ENCODE results near the gene FAM20B. TPM values are rescaled to one million over a fixed set of nuclear protein-coding genes. Genes with fewer than 3 reads are reported as not detected.

The FAM20B gene
- total and polyA plus RNA-seq, 4 donors, result 3.1 to 39.8 (median 13.6) TPM

DNA sequence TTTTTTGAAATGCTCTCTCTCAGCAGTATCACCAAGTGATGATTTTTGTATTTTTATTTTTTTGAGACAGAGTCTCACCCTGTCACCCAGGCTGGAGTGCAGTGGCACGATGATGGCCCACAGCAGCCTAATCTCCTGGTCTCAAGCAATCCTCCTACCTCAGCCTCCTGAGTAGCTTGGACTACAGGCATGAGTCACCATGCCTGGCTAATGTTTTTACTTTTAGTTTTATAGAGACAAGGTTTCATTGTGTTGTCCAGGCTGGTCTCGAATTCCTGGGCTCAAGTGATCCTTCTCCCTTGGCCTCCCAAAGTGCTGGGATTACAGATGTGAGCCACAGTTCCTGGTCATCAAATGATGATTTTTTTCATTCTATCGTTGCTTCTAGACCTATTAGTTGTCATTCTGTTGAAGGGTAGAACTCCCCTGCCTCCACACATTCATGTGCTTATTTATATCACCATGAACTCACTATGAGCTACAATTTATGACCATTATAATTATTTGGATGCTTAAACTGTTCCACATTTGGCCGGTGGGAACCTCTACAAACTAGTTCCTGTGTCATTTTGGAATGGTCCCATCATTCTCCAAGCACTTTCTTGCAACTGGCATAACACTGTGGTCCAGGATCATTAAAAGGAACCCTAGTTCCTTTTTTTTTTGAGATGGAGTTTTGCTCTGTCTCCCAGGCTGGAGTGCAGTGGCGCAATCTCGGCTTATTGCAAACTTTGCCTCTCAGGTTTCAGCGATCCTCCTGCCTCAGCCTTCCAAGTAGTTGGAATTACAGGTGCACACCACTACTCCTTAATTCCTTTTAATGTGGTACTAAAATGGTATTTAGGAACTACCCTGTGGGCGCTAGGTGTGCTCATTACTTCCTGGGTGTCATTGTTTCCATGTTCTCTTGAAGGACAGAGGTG lies 35.9 kb downstream of the FAM20B start:
- H3K4me3 ChIP-seq (ENCODE audit: low read depth in 1 of 3, low read length in 3 of 3), result no peak overlapping the region
- no peak for DNase-seq (ENCODE audit: low spot score)
- H3K27ac ChIP-seq (ENCODE audit: low read depth in 1 of 2, low read length in 2 of 2), result no peak overlapping the region
- H3K4me1 ChIP-seq (ENCODE audit: control insufficient read depth in 4 of 4, insufficient read depth in 4 of 4, low read length in 3 of 4), result no peaks in the 10 kb centered on the region
- WGBS, result 94% methylated on average over 8 of the region's 8 CpGs
- no peaks in the 10 kb centered on the region for H3K27me3 ChIP-seq (ENCODE audit: control insufficient read depth in 4 of 4, insufficient read depth in 4 of 4, low read length in 3 of 4)
- H3K9me3 ChIP-seq (ENCODE audit: control insufficient read depth in 4 of 4, low read length in 3 of 4), result no peaks in the 10 kb centered on the region
- no peak overlapping the region for H3K9ac ChIP-seq (ENCODE audit: low read depth in 1 of 2, low read length in 2 of 2)
- H3K36me3 ChIP-seq (ENCODE audit: control insufficient read depth in 4 of 4, insufficient read depth in 3 of 4, low read depth in 1 of 4, low read length in 3 of 4), result peaks cover 0 to 20% (median 9%) of the 10 kb centered on the region in 4 donors
- no peak for TF ChIP-seq TAF1 (conservative IDR thresholded peaks at IDR 0.05)
- TF ChIP-seq JUND (IDR thresholded peaks at IDR 0.05), result no peak
- TF ChIP-seq, protein P1, sequence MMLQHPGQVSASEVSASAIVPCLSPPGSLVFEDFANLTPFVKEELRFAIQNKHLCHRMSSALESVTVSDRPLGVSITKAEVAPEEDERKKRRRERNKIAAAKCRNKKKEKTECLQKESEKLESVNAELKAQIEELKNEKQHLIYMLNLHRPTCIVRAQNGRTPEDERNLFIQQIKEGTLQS (IDR thresholded peaks at IDR 0.05), result no peak
- no peak for TF ChIP-seq SP1 (IDR thresholded peaks at IDR 0.05)
- no peak for TF ChIP-seq YY1 (IDR thresholded peaks at IDR 0.05)
- TF ChIP-seq, protein P2, sequence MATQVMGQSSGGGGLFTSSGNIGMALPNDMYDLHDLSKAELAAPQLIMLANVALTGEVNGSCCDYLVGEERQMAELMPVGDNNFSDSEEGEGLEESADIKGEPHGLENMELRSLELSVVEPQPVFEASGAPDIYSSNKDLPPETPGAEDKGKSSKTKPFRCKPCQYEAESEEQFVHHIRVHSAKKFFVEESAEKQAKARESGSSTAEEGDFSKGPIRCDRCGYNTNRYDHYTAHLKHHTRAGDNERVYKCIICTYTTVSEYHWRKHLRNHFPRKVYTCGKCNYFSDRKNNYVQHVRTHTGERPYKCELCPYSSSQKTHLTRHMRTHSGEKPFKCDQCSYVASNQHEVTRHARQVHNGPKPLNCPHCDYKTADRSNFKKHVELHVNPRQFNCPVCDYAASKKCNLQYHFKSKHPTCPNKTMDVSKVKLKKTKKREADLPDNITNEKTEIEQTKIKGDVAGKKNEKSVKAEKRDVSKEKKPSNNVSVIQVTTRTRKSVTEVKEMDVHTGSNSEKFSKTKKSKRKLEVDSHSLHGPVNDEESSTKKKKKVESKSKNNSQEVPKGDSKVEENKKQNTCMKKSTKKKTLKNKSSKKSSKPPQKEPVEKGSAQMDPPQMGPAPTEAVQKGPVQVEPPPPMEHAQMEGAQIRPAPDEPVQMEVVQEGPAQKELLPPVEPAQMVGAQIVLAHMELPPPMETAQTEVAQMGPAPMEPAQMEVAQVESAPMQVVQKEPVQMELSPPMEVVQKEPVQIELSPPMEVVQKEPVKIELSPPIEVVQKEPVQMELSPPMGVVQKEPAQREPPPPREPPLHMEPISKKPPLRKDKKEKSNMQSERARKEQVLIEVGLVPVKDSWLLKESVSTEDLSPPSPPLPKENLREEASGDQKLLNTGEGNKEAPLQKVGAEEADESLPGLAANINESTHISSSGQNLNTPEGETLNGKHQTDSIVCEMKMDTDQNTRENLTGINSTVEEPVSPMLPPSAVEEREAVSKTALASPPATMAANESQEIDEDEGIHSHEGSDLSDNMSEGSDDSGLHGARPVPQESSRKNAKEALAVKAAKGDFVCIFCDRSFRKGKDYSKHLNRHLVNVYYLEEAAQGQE (IDR thresholded peaks at IDR 0.05), result no peak
- TF ChIP-seq NR2F2 (IDR thresholded peaks at IDR 0.05), result no peak
- TF ChIP-seq RXRA (IDR thresholded peaks at IDR 0.05), result no peak
- TF ChIP-seq, protein P3, sequence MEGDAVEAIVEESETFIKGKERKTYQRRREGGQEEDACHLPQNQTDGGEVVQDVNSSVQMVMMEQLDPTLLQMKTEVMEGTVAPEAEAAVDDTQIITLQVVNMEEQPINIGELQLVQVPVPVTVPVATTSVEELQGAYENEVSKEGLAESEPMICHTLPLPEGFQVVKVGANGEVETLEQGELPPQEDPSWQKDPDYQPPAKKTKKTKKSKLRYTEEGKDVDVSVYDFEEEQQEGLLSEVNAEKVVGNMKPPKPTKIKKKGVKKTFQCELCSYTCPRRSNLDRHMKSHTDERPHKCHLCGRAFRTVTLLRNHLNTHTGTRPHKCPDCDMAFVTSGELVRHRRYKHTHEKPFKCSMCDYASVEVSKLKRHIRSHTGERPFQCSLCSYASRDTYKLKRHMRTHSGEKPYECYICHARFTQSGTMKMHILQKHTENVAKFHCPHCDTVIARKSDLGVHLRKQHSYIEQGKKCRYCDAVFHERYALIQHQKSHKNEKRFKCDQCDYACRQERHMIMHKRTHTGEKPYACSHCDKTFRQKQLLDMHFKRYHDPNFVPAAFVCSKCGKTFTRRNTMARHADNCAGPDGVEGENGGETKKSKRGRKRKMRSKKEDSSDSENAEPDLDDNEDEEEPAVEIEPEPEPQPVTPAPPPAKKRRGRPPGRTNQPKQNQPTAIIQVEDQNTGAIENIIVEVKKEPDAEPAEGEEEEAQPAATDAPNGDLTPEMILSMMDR (IDR thresholded peaks at IDR 0.05; ENCODE audit: low read depth, low read length, missing input control), result no peak

DNA sequence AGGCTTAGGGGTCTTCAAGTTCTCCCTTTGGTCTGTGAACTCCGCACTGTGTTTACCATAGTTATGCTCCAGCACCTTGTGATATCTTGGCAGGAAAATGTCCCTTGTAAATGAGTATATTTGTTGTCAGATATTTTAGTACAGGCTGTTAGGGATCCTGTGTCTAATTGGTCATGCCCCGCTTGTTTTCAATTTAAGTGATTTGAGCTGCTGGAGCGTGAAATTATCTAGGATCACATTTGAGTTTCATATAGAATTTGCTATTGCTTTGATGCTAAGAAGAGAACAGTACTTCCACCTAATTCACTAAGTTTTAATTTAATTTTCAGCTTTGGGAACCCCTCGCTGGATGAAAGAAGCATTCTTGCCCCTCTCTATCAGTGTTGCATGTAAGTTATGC lies 40.8 kb downstream of the FAM20B start:
- no peak for DNase-seq (ENCODE audit: low spot score)
- no peak for TF ChIP-seq FOXA1 (IDR thresholded peaks at IDR 0.05)
- TF ChIP-seq EGR1 (IDR thresholded peaks at IDR 0.05; ENCODE audit: low read depth in 2 of 2), result no peak
- no peak for TF ChIP-seq YY1 (IDR thresholded peaks at IDR 0.05)
- TF ChIP-seq FOXA2 (IDR thresholded peaks at IDR 0.05), result no peak
- no peak for TF ChIP-seq RXRA (IDR thresholded peaks at IDR 0.05)
- TF ChIP-seq HNF4A (conservative IDR thresholded peaks at IDR 0.05), result no peak
- no peak for TF ChIP-seq NR2F2 (IDR thresholded peaks at IDR 0.05)
- TF ChIP-seq, protein P4, sequence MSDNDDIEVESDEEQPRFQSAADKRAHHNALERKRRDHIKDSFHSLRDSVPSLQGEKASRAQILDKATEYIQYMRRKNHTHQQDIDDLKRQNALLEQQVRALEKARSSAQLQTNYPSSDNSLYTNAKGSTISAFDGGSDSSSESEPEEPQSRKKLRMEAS (IDR thresholded peaks at IDR 0.05), result no peak
- TF ChIP-seq, protein P2 (IDR thresholded peaks at IDR 0.05), result no peak
- no peak for TF ChIP-seq TAF1 (conservative IDR thresholded peaks at IDR 0.05)
- TF ChIP-seq, protein P5, sequence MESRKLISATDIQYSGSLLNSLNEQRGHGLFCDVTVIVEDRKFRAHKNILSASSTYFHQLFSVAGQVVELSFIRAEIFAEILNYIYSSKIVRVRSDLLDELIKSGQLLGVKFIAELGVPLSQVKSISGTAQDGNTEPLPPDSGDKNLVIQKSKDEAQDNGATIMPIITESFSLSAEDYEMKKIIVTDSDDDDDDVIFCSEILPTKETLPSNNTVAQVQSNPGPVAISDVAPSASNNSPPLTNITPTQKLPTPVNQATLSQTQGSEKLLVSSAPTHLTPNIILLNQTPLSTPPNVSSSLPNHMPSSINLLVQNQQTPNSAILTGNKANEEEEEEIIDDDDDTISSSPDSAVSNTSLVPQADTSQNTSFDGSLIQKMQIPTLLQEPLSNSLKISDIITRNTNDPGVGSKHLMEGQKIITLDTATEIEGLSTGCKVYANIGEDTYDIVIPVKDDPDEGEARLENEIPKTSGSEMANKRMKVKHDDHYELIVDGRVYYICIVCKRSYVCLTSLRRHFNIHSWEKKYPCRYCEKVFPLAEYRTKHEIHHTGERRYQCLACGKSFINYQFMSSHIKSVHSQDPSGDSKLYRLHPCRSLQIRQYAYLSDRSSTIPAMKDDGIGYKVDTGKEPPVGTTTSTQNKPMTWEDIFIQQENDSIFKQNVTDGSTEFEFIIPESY (IDR thresholded peaks at IDR 0.05), result no peak
- no peak for TF ChIP-seq RAD21 (IDR thresholded peaks at IDR 0.05)
- TF ChIP-seq, protein P1 (IDR thresholded peaks at IDR 0.05), result no peak
- Histone ChIP-seq H3K4me1 (ENCODE audit: control insufficient read depth in 4 of 4, insufficient read depth in 4 of 4, low read length in 3 of 4) (no peaks in the 10 kb centered on the region), H3K9ac (ENCODE audit: low read depth in 1 of 2, low read length in 2 of 2) (no peak overlapping the region), H3K9me3 (ENCODE audit: control insufficient read depth in 4 of 4, low read length in 3 of 4) (no peaks in the 10 kb centered on the region), H3K27me3 (ENCODE audit: control insufficient read depth in 4 of 4, insufficient read depth in 4 of 4, low read length in 3 of 4) (no peaks in the 10 kb centered on the region), H3K27ac (ENCODE audit: low read depth in 1 of 2, low read length in 2 of 2) (no peak overlapping the region), H3K4me3 (ENCODE audit: low read depth in 1 of 3, low read length in 3 of 3) (no peak overlapping the region), H3K36me3 (ENCODE audit: control insufficient read depth in 4 of 4, insufficient read depth in 3 of 4, low read depth in 1 of 4, low read length in 3 of 4) (peaks cover 2 to 25% (median 13%) of the 10 kb centered on the region in 4 donors)
- 97% methylated on average over 4 of the region's 4 CpGs for WGBS

All from liver (tissue), 9 donors.